SW 1271 (cell line): ENCODE results near the gene FOXB1.

ENCODE experiments used
- DNase-seq, 2 experiments: peaks; one replicate each; lab custom pipeline; 2025; lab: John Stamatoyannopoulos, UW

The FOXB1 gene

DNA sequence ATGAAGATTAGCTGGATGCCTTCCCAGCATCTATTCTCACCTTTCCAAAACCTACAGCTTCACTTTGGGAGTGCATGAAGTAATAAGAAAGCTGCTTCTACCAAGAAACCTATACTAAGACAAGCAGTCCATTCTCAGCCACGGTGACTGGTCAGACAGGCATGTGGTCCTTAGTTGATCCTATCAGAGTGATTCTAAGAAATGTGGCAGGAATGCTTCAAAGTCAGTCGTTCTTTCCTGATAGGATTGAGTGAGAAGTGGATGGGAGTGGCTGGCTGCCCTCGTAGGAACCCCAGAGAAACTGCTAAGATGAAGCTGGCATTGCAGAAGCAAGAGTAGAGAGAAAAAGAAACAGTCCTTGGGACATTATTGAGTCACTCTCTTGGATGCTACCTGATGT is 16.6 kb downstream of the FOXB1 start:
- no peak for DNase-seq

DNA sequence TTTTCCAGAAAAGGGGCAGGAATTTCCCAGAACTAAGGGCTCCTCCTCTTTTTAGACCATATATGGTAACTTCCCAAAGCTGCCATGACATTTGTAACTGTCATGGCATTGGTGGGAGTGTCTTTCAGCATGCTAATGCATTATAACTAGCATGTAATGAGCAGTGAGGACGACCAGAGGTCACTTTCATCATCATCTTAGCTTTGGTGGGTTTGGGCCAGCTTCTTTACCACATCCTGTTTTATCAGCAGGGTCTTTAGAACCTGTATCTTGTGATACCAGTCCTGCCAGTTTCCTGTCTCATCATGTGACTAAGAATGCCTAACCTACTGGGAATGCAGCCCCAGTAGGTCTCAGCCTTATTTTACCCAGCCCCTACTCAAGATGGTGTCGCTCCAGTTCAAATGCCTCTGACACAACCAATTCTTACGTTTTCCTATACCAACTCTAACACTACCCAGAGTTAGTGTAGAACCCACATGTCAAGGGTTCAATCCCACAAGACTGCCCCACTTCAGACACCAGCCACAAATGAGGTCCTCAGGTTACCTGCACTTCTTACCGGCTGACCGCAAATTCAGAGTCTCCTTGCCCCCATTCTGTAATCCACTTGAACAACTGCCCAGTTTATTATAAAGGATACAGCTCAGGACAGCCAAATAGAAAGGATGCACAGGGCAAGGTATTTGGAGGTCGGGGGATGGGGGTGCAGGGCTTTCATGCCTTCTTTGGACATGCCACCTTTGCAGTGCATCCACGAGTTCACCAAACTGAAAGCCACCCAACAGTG is 17.7 kb downstream of the FOXB1 start:
- DNase-seq: no peak

DNA sequence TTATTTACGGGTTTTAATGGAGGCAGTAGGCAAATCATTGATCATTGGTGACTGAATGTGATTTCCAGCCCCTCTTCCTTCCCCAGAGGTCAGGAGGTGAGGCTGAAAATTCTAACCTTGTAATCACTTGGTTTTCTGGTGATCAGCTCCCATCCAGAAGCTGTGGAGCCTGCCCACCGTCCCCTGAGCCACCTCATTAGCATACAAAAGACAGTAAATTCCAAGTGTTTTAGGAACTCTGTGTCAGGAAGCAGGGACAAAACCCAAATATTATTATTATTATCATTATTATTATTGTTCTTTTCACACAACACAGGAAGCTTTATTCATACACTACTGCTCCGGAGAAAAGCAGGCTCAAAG is 18.2 kb downstream of the FOXB1 start:
- DNase-seq: no peak

DNA sequence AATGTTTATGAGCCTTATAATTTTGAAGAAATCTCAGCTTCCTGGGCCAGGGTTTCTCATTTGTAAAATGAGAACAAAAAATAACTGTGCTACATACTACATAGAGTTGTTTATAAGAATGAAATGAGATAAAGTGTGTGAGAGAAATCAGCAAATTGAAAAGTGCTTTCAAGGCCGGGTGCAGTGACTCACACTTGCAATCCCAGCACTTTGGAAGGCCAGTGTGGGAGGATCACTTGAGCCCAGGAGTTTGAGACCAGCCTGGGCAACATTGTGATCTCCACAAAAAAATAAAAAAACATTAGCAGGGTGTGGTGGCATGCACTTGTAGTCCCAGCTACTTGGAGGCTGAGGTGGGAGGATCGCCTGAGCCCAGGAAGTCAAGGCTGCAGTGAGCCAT is 22.4 kb downstream of the FOXB1 start:
- no peak for DNase-seq

DNA sequence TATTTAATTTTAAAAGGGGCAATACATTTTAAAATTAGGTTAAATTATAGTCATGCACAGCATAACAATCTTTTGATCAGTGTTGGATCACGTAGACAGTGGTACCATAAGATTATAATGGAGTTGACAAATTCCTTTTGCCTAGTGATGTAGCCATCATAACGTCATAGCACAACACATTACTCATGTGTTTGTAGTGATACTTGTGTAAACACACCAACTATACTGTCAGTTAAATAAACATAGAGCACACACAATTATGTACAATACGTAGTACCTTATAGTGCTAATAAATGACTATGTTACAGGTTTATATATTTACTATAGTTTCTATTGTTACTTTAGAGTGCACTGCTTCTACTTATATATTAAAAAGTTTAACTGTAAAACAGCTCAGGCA is 31.2 kb downstream of the FOXB1 start:
- no peak for DNase-seq

DNA sequence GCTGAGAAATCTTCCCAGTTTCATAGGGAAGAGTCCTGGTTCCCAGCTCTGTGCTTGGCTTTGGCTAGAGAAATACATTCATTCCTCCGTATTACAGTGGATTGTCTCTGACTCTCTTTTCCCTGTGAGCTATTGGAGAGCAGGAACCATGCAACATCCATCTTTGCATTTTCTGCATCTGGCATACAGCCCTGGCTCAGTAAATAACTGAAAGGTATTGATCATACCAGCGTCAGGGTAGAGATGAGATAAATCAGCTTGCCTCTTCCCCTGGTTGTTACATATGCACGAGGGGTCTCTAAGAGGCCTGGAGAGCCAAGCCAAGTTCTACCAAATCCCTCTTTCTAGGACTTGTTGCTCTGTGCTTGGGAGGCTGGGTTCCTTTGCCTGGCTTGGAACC is 35.2 kb downstream of the FOXB1 start:
- no peak for DNase-seq

DNA sequence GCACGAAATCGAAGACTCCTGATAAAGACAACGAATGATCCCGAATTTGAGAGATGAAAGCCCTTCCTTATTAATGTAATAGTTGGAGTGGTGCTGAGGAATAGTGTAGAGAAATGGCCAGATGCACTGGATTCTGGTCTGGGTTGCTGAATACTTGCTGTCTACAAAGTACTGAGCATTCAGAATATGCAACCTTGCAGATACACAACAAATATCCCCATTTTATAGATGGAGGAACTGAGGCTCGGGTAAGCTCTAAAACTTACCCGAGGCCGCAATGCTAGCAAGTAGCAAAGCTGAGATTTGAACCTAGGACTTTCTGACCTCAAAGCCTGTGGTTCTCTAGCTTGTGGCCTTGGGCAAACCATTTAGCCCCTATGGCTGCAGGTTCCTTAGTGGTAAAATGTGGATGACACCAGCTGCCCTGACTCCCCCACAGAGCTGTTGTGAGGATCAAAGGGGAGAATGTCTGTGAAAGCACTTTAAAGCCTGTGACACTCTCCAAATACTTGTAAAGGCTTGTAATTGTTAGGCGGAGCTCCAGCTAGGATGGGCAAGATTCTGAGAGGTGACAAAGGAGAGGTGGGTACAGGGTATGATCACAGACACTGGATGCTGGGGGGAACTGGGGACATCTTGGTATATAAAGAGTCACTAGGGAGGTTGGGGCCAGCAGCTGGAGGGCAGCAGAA is 39.8 kb downstream of the FOXB1 start:
- DNase-seq: no peak

DNA sequence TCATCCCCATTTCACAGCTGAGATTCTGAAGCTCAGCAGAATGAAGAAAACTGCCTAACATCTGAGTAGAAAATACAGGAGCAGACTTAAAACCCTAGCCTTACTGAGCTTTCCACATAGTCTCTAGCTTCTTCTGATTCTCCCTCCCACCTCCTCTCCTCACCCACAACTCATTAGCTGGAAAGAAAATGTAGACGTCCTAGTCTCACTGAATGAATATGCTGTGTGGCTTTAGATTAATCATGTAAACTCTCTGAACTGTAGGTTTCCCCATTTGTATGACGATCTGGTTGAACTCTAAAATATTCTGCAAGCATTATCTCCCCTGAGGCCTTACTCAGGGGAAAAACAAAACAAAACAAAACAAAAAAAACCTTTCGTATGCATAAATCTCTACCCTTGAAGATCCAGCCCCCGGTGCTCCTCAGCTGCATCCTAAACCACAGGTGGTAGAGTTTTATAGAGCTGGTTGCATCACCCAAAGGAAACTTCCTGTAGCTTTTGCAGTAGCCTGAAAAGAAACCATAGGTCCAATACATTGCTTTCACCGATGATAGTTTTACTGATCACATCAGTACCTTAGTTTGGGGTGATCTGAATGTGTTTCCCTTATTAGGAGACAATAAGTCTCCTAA is 40.6 kb downstream of the FOXB1 start:
- DNase-seq: no peak

DNA sequence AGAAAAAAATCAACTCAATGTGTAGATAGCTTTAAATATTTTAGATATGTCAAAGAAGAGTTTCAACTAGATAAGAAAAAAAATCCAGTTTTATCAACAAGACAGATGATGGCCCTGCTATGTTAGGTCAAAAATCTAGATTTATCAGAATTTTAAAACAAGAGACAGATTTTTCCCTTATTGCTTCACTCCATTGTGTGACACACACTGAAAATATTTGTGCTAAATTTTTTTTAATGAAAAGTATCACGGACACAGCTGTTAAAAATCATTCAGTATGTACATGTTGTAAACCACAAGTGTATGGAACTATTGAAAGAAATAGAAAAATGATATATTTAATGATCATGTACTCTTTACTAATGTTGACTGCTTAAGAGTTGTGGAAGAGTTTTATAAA is 43.6 kb downstream of the FOXB1 start:
- no peak for DNase-seq

DNA sequence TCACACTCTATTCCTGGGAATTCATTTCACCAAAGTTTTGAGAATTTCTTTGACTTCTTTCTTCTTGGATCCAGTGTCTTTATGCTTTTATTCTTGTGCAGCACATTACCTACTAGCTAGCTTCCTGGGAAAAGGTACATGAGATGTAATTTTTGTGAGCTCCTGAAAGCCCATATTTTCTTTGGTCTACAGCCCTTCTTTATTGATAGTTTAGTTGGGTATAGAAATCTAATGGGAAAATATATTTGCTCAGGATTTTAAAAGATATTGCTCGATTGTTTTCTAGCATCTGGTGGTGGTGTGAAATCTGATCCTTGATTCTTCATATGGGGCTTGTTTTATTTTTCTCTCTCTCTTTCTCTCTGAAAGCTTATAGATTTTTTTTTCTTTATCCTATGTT is 45.8 kb downstream of the FOXB1 start:
- no peak for DNase-seq

DNA sequence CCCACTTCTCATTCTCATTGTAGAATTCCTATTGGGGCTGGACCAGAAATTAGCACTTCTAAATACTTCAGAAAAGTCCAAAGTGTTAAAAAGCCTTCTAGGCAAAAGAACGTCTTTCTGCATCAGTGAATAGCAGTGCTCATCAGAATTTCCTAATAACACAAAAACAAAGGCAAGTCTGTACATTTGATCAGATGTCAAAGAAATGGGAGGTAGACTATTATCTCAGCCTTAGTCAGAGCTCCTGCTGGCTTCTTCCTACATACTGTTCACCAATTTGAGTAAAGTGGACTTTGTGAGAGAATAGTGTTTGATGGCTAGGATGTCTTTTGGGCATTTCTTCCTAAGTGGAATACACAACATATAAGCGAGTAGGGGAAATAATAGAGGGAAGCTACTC is 48.7 kb downstream of the FOXB1 start:
- no peak for DNase-seq

DNA sequence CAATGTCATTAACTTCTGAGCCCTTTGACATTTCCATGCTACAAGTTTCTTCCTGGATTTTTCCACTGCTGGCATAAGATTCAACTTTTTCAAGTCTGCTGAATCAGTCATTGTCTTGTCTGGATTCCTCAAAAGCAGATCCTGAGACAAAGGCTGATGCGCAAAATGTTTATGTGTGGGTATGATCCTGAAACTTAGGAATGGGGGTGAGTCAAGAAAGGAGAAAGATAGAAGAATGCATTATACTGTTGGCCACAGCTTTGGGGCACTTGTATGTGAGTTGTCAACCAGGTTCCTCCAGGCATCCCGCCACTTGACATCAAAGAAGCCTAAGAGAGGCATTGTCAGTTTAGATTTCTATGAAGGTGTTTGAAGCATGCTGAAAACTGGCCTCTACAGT is 50.4 kb downstream of the FOXB1 start:
- DNase-seq: no peak
